Loucy (cell line): ENCODE results near the gene MYPOP.

Source experiments
- H2AFZ ChIP-seq: fragments of 200-600 bp; sonication (generic); 2 replicates; pipeline ENCODE4 v1.6.0; 2016; ENCODE audit warnings: antibody characterized with exemption, mild to moderate bottlenecking, low read length, moderate library complexity
- H3F3A ChIP-seq: fragments of 200-600 bp; 2 replicates; pipeline ENCODE4 v1.6.0; 2016; ENCODE audit warnings: antibody characterized with exemption, low read depth, mild to moderate bottlenecking
- H3K27me3 ChIP-seq: fragments of 200-600 bp; sonication (generic); 2 replicates; pipeline ENCODE4 v1.6.1; 2014; ENCODE audit warnings: low read length, mild to moderate bottlenecking; ENCODE audit not compliant: insufficient read depth, poor library complexity, severe bottlenecking
- H3K36me3 ChIP-seq: fragments of 200-600 bp; sonication (generic); 2 replicates; pipeline ENCODE4 v1.6.1; 2016; ENCODE audit warnings: low read length; ENCODE audit not compliant: insufficient read depth
- H3K4me1 ChIP-seq: fragments of 200-600 bp; sonication (generic); 2 replicates; pipeline ENCODE4 v1.5.1; 2014; ENCODE audit warnings: low read length, mild to moderate bottlenecking; ENCODE audit not compliant: insufficient read depth, poor library complexity, severe bottlenecking
- H3K4me2 ChIP-seq: fragments of 200-600 bp; sonication (generic); 2 replicates; pipeline ENCODE4 v1.6.0; 2014; ENCODE audit warnings: antibody characterized with exemption, low read length, low read depth, mild to moderate bottlenecking; ENCODE audit not compliant: poor library complexity, severe bottlenecking
- H3K4me3 ChIP-seq: fragments of 200-600 bp; sonication (generic); 2 replicates; pipeline ENCODE4 v1.5.1; 2014; ENCODE audit warnings: low read length, mild to moderate bottlenecking, mixed read lengths; ENCODE audit not compliant: poor library complexity, severe bottlenecking
- H3K79me2 ChIP-seq: fragments of 200-600 bp; sonication (generic); 2 replicates; pipeline ENCODE4 v1.6.1; 2014; ENCODE audit warnings: low read length; ENCODE audit not compliant: insufficient read depth
- H3K9ac ChIP-seq: fragments of 200-600 bp; sonication (generic); 2 replicates; pipeline ENCODE4 v1.6.0; 2014; ENCODE audit warnings: mild to moderate bottlenecking, low read depth, low read length, moderate library complexity; ENCODE audit not compliant: poor library complexity, severe bottlenecking
- H3K9me2 ChIP-seq: fragments of 200-600 bp; sonication (generic); replicated peaks from 2 replicates; pipeline ENCODE4 v1.6.1; 2016; ENCODE audit warnings: low read depth, low read length, mixed read lengths
- H3K9me3 ChIP-seq: fragments of 200-600 bp; sonication (generic); 2 replicates; pipeline ENCODE4 v1.6.1; 2014; ENCODE audit warnings: mild to moderate bottlenecking, antibody characterized with exemption, low read length, low read depth; ENCODE audit not compliant: insufficient read depth
- H4K20me1 ChIP-seq: fragments of 200-600 bp; sonication (generic); 2 replicates; pipeline ENCODE4 v1.6.0; 2014; ENCODE audit warnings: antibody characterized with exemption, low read length, mild to moderate bottlenecking; ENCODE audit not compliant: insufficient read depth, poor library complexity, severe bottlenecking
- CTCF ChIP-seq: fragments of 200-600 bp; sonication (generic); conservative IDR thresholded peaks from 2 replicates; pipeline ENCODE4 v1.5.1; 2014; ENCODE audit warnings: mild to moderate bottlenecking, antibody characterized with exemption, low read length
- EZH2phosphoT487 ChIP-seq: fragments of 200-600 bp; IDR thresholded peaks from 2 replicates; pipeline ENCODE4 v1.6.1; 2018; ENCODE audit warnings: antibody characterized with exemption, mild to moderate bottlenecking, moderate library complexity, borderline replicate concordance

The MYPOP gene

DNA sequence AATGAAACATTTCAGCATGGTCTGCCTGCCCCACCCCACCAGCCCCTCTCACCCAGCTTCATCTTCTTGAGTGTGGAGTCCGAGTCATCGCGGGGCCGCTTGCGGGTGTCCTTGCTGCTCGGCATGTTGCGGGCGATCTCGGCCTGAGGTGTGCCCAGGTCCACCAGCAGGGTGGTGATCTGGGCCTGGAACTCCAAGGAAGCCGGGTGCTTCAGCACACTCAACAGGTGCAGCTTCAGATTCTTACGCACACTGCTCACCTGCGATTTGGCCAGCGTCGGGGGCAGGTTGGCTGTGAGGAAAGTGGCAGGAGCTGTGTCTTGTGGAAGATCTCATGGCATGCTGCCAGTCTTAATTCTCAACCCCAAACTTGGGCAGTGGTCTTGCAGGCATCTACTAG lies 60.2 kb downstream of the MYPOP start:
- H3K79me2 ChIP-seq, result no peaks in the 10 kb centered on the region

More for the DNA sequence above, 60.2 kb downstream of the MYPOP start:
- Histone ChIP-seq H3K9me3 (no peaks in the 10 kb centered on the region), H3K4me2 (no peak overlapping the region), H2AFZ (no peak overlapping the region), H3K27me3 (no peaks in the 10 kb centered on the region), H4K20me1 (no peaks in the 10 kb centered on the region), H3K4me1 (no peaks in the 10 kb centered on the region), H3F3A (no peaks in the 10 kb centered on the region), H3K9ac (no peak overlapping the region), H3K4me3 (no peak overlapping the region), H3K9me2 (no peaks in the 10 kb centered on the region), H3K36me3 (peaks cover 57% of the 10 kb centered on the region; the same call in 1 of the 2 replicates)
- TF ChIP-seq CTCF, result no peak
- no peak for TF ChIP-seq EZH2phosphoT487
